Stomach (tissue), 4 donors: Measurements from ENCODE around the gene COPZ2.
"Not testable (repeated sequence)": the region's sequence is repeated elsewhere in the genome, so short reads cannot be mapped to it uniquely, and the experiment has no call there.

Source experiments
- EP300 ChIP-seq: sonication (generic); formaldehyde crosslinking; IDR thresholded peaks from one replicate; pipeline ENCODE4 v1.6.1; 2017; ENCODE audit warnings: antibody characterized with exemption
- TF ChIP-seq, protein P1 (sequence below), 7 experiments: fragments of 450-650 bp in 4 of 7; fragments of 200-600 bp in 3 of 7; sonication (generic) in 3 of 7; IDR thresholded peaks; one replicate each; pipeline ENCODE4 v1.5.1; 2016 to 2019; ENCODE audit warnings: antibody characterized with exemption in 7 of 7, control low read depth in 2 of 7, mild to moderate bottlenecking in 1 of 7

DNA sequence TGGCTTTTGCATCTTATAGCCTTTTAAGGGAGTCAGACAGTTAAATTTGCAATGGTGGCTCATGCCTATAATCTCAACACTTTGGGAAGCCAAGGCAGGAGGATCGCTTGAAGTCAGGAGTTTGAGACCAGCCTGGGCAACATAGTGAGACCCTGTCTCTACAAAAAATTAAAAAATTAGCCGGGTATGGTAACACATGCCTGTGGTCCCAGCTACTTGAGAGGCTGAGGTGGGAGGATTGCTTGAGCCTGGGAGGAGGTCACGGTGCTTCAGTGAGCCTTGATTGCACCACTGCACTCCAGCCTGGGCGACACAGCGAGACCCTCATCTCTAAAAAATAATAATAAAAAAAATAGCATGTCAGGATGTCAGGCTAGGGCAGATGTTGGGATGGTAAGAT lies 35.9 kb downstream of the COPZ2 start:
- not testable (repeated sequence) for TF ChIP-seq EP300
- TF ChIP-seq, protein P1, sequence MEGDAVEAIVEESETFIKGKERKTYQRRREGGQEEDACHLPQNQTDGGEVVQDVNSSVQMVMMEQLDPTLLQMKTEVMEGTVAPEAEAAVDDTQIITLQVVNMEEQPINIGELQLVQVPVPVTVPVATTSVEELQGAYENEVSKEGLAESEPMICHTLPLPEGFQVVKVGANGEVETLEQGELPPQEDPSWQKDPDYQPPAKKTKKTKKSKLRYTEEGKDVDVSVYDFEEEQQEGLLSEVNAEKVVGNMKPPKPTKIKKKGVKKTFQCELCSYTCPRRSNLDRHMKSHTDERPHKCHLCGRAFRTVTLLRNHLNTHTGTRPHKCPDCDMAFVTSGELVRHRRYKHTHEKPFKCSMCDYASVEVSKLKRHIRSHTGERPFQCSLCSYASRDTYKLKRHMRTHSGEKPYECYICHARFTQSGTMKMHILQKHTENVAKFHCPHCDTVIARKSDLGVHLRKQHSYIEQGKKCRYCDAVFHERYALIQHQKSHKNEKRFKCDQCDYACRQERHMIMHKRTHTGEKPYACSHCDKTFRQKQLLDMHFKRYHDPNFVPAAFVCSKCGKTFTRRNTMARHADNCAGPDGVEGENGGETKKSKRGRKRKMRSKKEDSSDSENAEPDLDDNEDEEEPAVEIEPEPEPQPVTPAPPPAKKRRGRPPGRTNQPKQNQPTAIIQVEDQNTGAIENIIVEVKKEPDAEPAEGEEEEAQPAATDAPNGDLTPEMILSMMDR (IDR thresholded peaks at IDR 0.05), result not testable (repeated sequence)
